ENCODE measurements around the gene RYR1.

DNA sequence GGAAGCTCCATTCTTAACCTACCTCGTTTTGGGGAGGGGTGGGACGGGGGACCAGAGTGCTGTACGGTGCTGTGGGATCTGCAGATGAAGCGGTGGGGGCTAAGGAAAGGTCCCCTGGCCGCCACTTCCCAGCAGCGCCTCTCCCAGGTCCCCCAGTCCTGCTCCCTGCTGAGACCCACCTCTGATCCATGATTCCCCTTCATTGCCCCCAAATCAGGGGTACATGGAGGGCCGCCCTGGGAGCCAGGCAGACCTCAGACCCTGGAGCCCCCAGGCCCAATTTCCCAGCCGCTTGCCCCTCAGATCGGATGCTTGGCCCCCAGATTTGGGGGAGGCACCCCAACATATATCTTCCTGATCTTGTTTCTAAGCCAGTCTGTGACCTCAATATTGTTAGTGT, 34.4 kb upstream of the RYR1 start:
- TF ChIP-seq, protein P1, sequence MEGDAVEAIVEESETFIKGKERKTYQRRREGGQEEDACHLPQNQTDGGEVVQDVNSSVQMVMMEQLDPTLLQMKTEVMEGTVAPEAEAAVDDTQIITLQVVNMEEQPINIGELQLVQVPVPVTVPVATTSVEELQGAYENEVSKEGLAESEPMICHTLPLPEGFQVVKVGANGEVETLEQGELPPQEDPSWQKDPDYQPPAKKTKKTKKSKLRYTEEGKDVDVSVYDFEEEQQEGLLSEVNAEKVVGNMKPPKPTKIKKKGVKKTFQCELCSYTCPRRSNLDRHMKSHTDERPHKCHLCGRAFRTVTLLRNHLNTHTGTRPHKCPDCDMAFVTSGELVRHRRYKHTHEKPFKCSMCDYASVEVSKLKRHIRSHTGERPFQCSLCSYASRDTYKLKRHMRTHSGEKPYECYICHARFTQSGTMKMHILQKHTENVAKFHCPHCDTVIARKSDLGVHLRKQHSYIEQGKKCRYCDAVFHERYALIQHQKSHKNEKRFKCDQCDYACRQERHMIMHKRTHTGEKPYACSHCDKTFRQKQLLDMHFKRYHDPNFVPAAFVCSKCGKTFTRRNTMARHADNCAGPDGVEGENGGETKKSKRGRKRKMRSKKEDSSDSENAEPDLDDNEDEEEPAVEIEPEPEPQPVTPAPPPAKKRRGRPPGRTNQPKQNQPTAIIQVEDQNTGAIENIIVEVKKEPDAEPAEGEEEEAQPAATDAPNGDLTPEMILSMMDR (IDR thresholded peaks at IDR 0.05; ENCODE audit: low read depth, low read length), result no peak
- no peak for TF ChIP-seq EZH2phosphoT487 (IDR thresholded peaks at IDR 0.05; ENCODE audit: low read depth)

All from OCI-LY3 (cell line).